Fibroblast of the conjunctiva (primary cell): ENCODE data around the gene CHST13.

Experiments
- DNase-seq: peaks from one replicate; pipeline ENCODE4 v3.0.0-alpha.2; 2010; ENCODE audit warnings: low read depth

Gene CHST13

GRCh38 chr3:126542340-126543241 lies 18.6 kb downstream of the CHST13 start:
- DNase-seq, result no peak

- DNase-seq, result no peak
Observed at GRCh38 chr3:126543457-126544061, 19.6 kb downstream of the CHST13 start.

GRCh38 chr3:126544596-126545281 lies 20.8 kb downstream of the CHST13 start:
- DNase-seq, result no peak

- DNase-seq, result no peak
Observed at GRCh38 chr3:126545544-126545943, 21.6 kb downstream of the CHST13 start.

- no peak for DNase-seq
Observed at GRCh38 chr3:126546013-126546412, 22.1 kb downstream of the CHST13 start.

- DNase-seq, result no peak
Observed at GRCh38 chr3:126546549-126547239, 22.7 kb downstream of the CHST13 start.

GRCh38 chr3:126547721-126548120 lies 23.8 kb downstream of the CHST13 start:
- no peak for DNase-seq

- no peak for DNase-seq
Observed at GRCh38 chr3:126548556-126549466, 24.9 kb downstream of the CHST13 start.

- DNase-seq, result no peak
Observed at GRCh38 chr3:126549861-126550487, 26.0 kb downstream of the CHST13 start.

GRCh38 chr3:126550488-126551051 lies 26.6 kb downstream of the CHST13 start:
- DNase-seq, result no peak

GRCh38 chr3:126551121-126551838 lies 27.3 kb downstream of the CHST13 start:
- DNase-seq, result no peak

GRCh38 chr3:126551839-126552687 lies 28.1 kb downstream of the CHST13 start:
- DNase-seq, result no peak

GRCh38 chr3:126552688-126553283 lies 28.8 kb downstream of the CHST13 start:
- DNase-seq, result no peak

GRCh38 chr3:126553284-126554084 lies 29.5 kb downstream of the CHST13 start:
- DNase-seq, result no peak

GRCh38 chr3:126554560-126555525 lies 30.9 kb downstream of the CHST13 start:
- DNase-seq, result no peak
